Measurements from ENCODE around the gene FBXO9. TPM values are rescaled to one million over a fixed set of nuclear protein-coding genes. Genes with fewer than 3 reads are reported as not detected.

FBXO9 gene
- total and polyA plus RNA-seq, 10 of the 15 experiments (the other 5 are each of a cell fraction or from before 2014, with no cell fraction given) = 9.9 to 68.9 (median 31.3) TPM

- Histone ChIP-seq H3K27me3 (replicated peaks in 1 of 2; ENCODE audit: control insufficient read depth in 2 of 2, insufficient read depth in 2 of 2, low read length in 1 of 2) (no peaks in the 10 kb centered on the region), H3K9me3 (replicated peaks; ENCODE audit: control insufficient read depth, insufficient read depth, low read length) (no peaks in the 10 kb centered on the region), H3K36me3 (ENCODE audit: control insufficient read depth in 2 of 2, insufficient read depth in 2 of 2, low read length in 1 of 2) (peaks cover 2% of the 10 kb centered on the region in 2 experiments; a peak in 3 of 4 replicates), H2AFZ (ENCODE audit: control insufficient read depth, low read depth, low read length) (no peak overlapping the region), H3K4me2 (ENCODE audit: control insufficient read depth, insufficient read depth) (no peak overlapping the region), H3K9ac (ENCODE audit: control insufficient read depth, insufficient read depth, low read length) (no peak overlapping the region), H3K4me1 (ENCODE audit: control insufficient read depth, insufficient read depth, low read length) (no peaks in the 10 kb centered on the region), H4K20me1 (ENCODE audit: control insufficient read depth, insufficient read depth) (no peaks in the 10 kb centered on the region; the same call in 1 of the 2 replicates), H3K79me2 (ENCODE audit: control insufficient read depth, insufficient read depth, low read length) (no peaks in the 10 kb centered on the region), H3K27ac (ENCODE audit: control insufficient read depth, insufficient read depth) (no peak overlapping the region), H3K4me3 (no peak overlapping the region)
- in situ Hi-C loops (cut with MboI) (no loop called here), intact Hi-C loops (cut with micrococcal nuclease; ENCODE audit: unreplicated experiment) (no loop called here)
- no peak for DNase-seq (ENCODE audit: low read depth, low spot score)
- ChIA-PET SMC1A (ENCODE audit: uncharacterized antibody, unreplicated experiment) (no interaction called here), RAD21 (ENCODE audit: unreplicated experiment) (no interaction called here), CTCF (no interaction called here), POLR2A (no interaction called here)
- BruUV-seq (replicated peaks) = no TSS peak
- no peak for ATAC-seq
- TF ChIP-seq, protein P1, sequence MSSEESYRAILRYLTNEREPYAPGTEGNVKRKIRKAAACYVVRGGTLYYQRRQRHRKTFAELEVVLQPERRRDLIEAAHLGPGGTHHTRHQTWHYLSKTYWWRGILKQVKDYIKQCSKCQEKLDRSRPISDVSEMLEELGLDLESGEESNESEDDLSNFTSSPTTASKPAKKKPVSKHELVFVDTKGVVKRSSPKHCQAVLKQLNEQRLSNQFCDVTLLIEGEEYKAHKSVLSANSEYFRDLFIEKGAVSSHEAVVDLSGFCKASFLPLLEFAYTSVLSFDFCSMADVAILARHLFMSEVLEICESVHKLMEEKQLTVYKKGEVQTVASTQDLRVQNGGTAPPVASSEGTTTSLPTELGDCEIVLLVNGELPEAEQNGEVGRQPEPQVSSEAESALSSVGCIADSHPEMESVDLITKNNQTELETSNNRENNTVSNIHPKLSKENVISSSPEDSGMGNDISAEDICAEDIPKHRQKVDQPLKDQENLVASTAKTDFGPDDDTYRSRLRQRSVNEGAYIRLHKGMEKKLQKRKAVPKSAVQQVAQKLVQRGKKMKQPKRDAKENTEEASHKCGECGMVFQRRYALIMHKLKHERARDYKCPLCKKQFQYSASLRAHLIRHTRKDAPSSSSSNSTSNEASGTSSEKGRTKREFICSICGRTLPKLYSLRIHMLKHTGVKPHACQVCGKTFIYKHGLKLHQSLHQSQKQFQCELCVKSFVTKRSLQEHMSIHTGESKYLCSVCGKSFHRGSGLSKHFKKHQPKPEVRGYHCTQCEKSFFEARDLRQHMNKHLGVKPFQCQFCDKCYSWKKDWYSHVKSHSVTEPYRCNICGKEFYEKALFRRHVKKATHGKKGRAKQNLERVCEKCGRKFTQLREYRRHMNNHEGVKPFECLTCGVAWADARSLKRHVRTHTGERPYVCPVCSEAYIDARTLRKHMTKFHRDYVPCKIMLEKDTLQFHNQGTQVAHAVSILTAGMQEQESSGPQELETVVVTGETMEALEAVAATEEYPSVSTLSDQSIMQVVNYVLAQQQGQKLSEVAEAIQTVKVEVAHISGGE (CRISPR knock-in tag; IDR thresholded peaks at IDR 0.05) = no peak
- WGBS (ENCODE audit: insufficient coverage, insufficient replicate concordance, low lambda C conversion rate, missing lambda C conversion rate) = 56% methylated on average over 8 of the region's 8 CpGs
- FAIRE-seq = no peak
Observed at GRCh38 chr6:53035549-53036213, 29.5 kb upstream of the FBXO9 start.

GRCh38 chr6:53038141-53038540 is 27.1 kb upstream of the FBXO9 start:
- ChIA-PET SMC1A (ENCODE audit: uncharacterized antibody, unreplicated experiment) (interaction anchor here (0.5 kb wide), 1 partner anchor 775 kb away, joined by 3 read pairs; no protein-coding TSS in a partner anchor), POLR2A (interaction anchor here (0.6 kb wide), 1 partner anchor 30 kb away, joined by 3 read pairs; no protein-coding TSS in a partner anchor), RAD21 (ENCODE audit: unreplicated experiment) (no interaction called here), CTCF (no interaction called here)
- Histone ChIP-seq H3K27me3 (replicated peaks in 1 of 2; ENCODE audit: control insufficient read depth in 2 of 2, insufficient read depth in 2 of 2, low read length in 1 of 2) (no peaks in the 10 kb centered on the region), H2AFZ (ENCODE audit: control insufficient read depth, low read depth, low read length) (no peak overlapping the region), H3K27ac (ENCODE audit: control insufficient read depth, insufficient read depth) (no peak overlapping the region), H3K36me3 (ENCODE audit: control insufficient read depth in 2 of 2, insufficient read depth in 2 of 2, low read length in 1 of 2) (peaks cover 2% of the 10 kb centered on the region in 2 experiments; a peak in 2 of 4 replicates), H3K4me1 (ENCODE audit: control insufficient read depth, insufficient read depth, low read length) (no peaks in the 10 kb centered on the region), H3K4me2 (ENCODE audit: control insufficient read depth, insufficient read depth) (no peak overlapping the region), H4K20me1 (ENCODE audit: control insufficient read depth, insufficient read depth) (no peaks in the 10 kb centered on the region; the same call in 1 of the 2 replicates), H3K79me2 (ENCODE audit: control insufficient read depth, insufficient read depth, low read length) (no peaks in the 10 kb centered on the region), H3K4me3 (no peak overlapping the region), H3K9ac (ENCODE audit: control insufficient read depth, insufficient read depth, low read length) (no peak overlapping the region), H3K9me3 (replicated peaks; ENCODE audit: control insufficient read depth, insufficient read depth, low read length) (no peaks in the 10 kb centered on the region)
- WGBS (ENCODE audit: insufficient coverage, insufficient replicate concordance, low lambda C conversion rate, missing lambda C conversion rate) = 100% methylated on average over 1 of the region's 1 CpG
- ATAC-seq = no peak
- intact Hi-C loops (cut with micrococcal nuclease; ENCODE audit: unreplicated experiment) (no loop called here), in situ Hi-C loops (cut with MboI) (no loop called here)
- BruUV-seq (replicated peaks) = no TSS peak
- DNase-seq (ENCODE audit: low read depth, low spot score) = no peak
- no peak for FAIRE-seq
- TF ChIP-seq GABPA (IDR thresholded peaks at IDR 0.05; ENCODE audit: low read depth) (no peak), WRNIP1 (IDR thresholded peaks at IDR 0.05; ENCODE audit: borderline replicate concordance, low read depth, low read length) (no peak), KAT2A (conservative IDR thresholded peaks at IDR 0.05; ENCODE audit: control insufficient read depth, low read depth, low read length) (no peak), IRF3 (IDR thresholded peaks at IDR 0.05) (no peak), TAF1 (IDR thresholded peaks at IDR 0.05; ENCODE audit: borderline replicate concordance, low read depth, low read length) (no peak), BMI1 (IDR thresholded peaks at IDR 0.05; ENCODE audit: borderline replicate concordance) (no peak), RBBP5 (conservative IDR thresholded peaks at IDR 0.05) (no peak)
